Karpas-422 (cell line): ENCODE measurements around the gene TMEM167A. TPM values are rescaled to one million over a fixed set of nuclear protein-coding genes. Genes with fewer than 3 reads are reported as not detected.
"Not testable (repeated sequence)": the region's sequence is repeated elsewhere in the genome, so short reads cannot be mapped to it uniquely, and the experiment has no call there.

ENCODE experiments used
- DNase-seq: peaks from one replicate; pipeline ENCODE4 v3.0.0-alpha.2; 2015
- H2AFZ ChIP-seq: fragments of 200-600 bp; sonication (generic); 2 replicates; pipeline ENCODE4 v1.6.1; 2014; ENCODE audit warnings: antibody characterized with exemption, low read length, mixed read lengths
- H3K27ac ChIP-seq: fragments of 200-600 bp; sonication (generic); 2 replicates; pipeline ENCODE4 v1.5.1; 2014; ENCODE audit warnings: mild to moderate bottlenecking, low read length, moderate library complexity
- H3K27me3 ChIP-seq: fragments of 200-600 bp; sonication (generic); 2 replicates; pipeline ENCODE4 v1.6.1; 2014; ENCODE audit warnings: low read length, mixed read lengths
- H3K36me3 ChIP-seq: fragments of 200-600 bp; sonication (generic); 2 replicates; pipeline ENCODE4 v1.6.1; 2014; ENCODE audit warnings: low read length, mixed read lengths; ENCODE audit not compliant: insufficient read depth
- H3K4me1 ChIP-seq: fragments of 200-600 bp; sonication (generic); 2 replicates; pipeline ENCODE4 v1.6.1; 2014; ENCODE audit warnings: mild to moderate bottlenecking, low read length, mixed read lengths
- H3K4me2 ChIP-seq: fragments of 200-600 bp; sonication (generic); 2 replicates; pipeline ENCODE4 v1.6.1; 2014; ENCODE audit warnings: low read length, low read depth, mild to moderate bottlenecking; ENCODE audit not compliant: poor library complexity, severe bottlenecking
- H3K4me3 ChIP-seq: fragments of 200-600 bp; sonication (generic); 2 replicates; pipeline ENCODE4 v1.5.1; 2014; ENCODE audit warnings: mild to moderate bottlenecking, antibody characterized with exemption, low read length, mixed read lengths
- H3K79me2 ChIP-seq: fragments of 200-600 bp; sonication (generic); 2 replicates; pipeline ENCODE4 v1.6.1; 2014; ENCODE audit warnings: mild to moderate bottlenecking, low read length, mixed read lengths
- H3K9ac ChIP-seq: fragments of 200-600 bp; sonication (generic); 2 replicates; pipeline ENCODE4 v1.6.0; 2014; ENCODE audit warnings: low read length
- H3K9me2 ChIP-seq: fragments of 200-600 bp; sonication (generic), shearing (Covaris generic); replicated peaks from 2 replicates; pipeline ENCODE4 v1.6.0; 2014; ENCODE audit warnings: mild to moderate bottlenecking, low read length, moderate library complexity; ENCODE audit not compliant: insufficient read depth
- H3K9me3 ChIP-seq: fragments of 300-700, 200-600 bp; sonication (generic); 2 replicates; pipeline ENCODE4 v1.6.1; 2014; ENCODE audit warnings: low read length, mixed read lengths
- H4K20me1 ChIP-seq: fragments of 200-600 bp; sonication (generic); 2 replicates; pipeline ENCODE4 v1.6.1; 2014; ENCODE audit warnings: mild to moderate bottlenecking, antibody characterized with exemption, low read length, low read depth; ENCODE audit not compliant: insufficient read depth
- total RNA-seq: library from RNA; depleted of rRNA; stranded (reverse); fragments of >200 nt; shearing (Covaris generic); gene quantifications from 2 replicates; pipeline ENCODE4 v1.2.3, GENCODE V29; 2014; ENCODE audit warnings: low replicate concordance

Gene TMEM167A
- total RNA-seq, 1 experiment from 2014 or later, result 94.9 TPM

DNA sequence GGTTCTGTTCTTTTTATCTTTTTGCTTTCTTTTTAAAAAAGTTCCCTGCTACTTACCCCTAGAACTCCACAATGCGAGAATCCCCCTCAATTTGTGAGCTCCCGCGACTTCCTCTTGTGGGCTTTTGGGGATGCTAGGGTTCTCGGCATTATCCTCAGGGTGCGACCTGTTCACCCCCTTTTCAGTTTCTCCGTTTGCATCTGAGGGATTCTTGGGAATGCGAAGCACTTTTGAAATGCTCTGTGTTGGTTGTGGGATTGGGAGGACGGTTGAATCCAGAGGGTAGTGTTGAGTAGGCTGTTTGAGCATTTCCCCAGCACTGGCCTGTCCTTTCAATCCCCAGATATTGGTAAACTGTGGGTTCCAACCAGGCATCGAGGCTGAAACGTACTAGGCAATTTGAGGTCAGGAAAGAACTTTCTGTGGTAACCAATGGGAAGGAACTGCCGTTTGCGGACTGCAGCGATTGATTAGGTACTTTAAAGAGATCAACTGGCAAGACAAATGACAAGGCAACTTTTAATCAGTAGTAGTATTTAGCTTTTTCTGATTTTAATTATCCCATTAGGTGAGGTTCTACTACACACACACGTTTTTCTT, 568 bp upstream of the TMEM167A start:
- no peaks in the 10 kb centered on the region for H4K20me1 ChIP-seq
- peak overlapping the region; percentile 89 for H3K4me2 ChIP-seq
- H3K9me2 ChIP-seq, result no peaks in the 10 kb centered on the region
- peaks cover 18% of the 10 kb centered on the region for H3K36me3 ChIP-seq
- H2AFZ ChIP-seq, result peak overlapping the region; percentile 29; the same call in 1 of the 2 replicates
- DNase-seq, result peak; percentile 84
- peak overlapping the region; percentile 89 for H3K27ac ChIP-seq
- peak overlapping the region; percentile 76 for H3K4me3 ChIP-seq
- peaks cover 86% of the 10 kb centered on the region for H3K79me2 ChIP-seq
- H3K9me3 ChIP-seq, result no peaks in the 10 kb centered on the region
- no peaks in the 10 kb centered on the region for H3K27me3 ChIP-seq
- H3K4me1 ChIP-seq, result peaks cover 36% of the 10 kb centered on the region
- peak overlapping the region; percentile 86 for H3K9ac ChIP-seq

DNA sequence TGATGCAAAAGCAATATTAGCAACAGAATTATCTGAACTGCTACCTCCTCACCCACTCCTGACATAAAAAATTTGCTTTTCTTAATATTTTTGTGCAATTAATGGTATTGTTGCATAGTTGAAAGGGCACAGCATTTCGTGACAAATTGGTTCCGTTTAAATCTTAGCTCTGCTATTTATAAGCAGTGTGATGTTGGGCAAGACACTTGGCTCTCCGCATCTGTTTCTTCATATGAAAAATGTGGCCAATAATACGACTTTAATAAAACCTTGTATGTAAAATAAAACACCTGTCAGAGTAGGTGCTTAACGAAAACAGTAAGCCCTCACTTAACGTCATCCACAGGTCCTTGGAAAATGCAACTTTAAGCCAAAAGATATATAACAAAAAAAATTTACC, 4.2 kb downstream of the TMEM167A start:
- no peaks in the 10 kb centered on the region for H3K9me2 ChIP-seq
- peaks cover 30% of the 10 kb centered on the region for H3K36me3 ChIP-seq
- no peak overlapping the region for H2AFZ ChIP-seq
- no peak for DNase-seq
- no peak overlapping the region for H3K9ac ChIP-seq
- H3K27me3 ChIP-seq, result no peaks in the 10 kb centered on the region
- no peak overlapping the region for H3K4me2 ChIP-seq
- no peaks in the 10 kb centered on the region for H4K20me1 ChIP-seq
- H3K4me1 ChIP-seq, result peaks cover 9% of the 10 kb centered on the region
- H3K4me3 ChIP-seq, result no peak overlapping the region
- H3K27ac ChIP-seq, result no peak overlapping the region
- peaks cover 91% of the 10 kb centered on the region for H3K79me2 ChIP-seq
- H3K9me3 ChIP-seq, result no peaks in the 10 kb centered on the region

DNA sequence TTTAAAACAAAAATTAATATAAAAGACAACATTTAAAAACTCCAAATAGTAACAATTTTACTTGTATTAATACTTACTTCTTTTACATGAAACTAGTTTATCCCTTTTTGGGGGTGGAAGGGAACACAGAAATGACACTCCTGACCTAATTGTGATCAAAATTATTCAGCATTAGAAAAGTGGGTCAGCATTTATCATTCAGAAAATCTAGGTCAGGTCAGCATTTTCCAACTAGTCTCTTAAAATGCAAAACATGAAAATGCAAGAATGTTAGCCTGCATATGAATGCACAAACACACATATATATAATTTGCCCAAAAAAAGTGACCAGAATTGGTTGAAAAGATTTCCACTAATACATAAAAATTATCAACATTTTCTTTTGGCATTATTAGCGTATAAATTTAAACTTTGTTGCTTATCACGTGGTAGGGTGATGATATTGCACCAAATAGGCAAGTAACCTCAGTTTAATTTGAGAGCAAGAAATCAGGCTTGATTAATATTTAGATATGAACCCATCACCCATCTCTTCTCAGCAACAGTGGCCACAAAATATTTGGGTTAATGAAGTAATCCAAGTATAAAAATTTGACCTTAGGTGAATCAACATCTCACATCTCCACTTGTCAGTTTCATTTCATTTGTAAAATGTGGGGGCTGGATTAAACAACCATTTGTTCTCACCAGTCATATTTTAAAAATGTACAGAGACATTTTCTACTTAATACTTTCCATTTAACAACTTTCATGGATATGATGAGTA, 5.7 kb downstream of the TMEM167A start:
- H3K4me1 ChIP-seq, result peaks cover 9% of the 10 kb centered on the region
- H3K36me3 ChIP-seq, result peaks cover 36% of the 10 kb centered on the region
- no peaks in the 10 kb centered on the region for H3K9me2 ChIP-seq

GRCh38 chr5:83069096-83069799, 7.9 kb downstream of the TMEM167A start:
- Histone ChIP-seq H3K79me2 (peaks cover 100% of the 10 kb centered on the region), H3K4me3 (no peak overlapping the region), H3K4me2 (no peak overlapping the region), H3K9ac (no peak overlapping the region), H2AFZ (no peak overlapping the region), H4K20me1 (no peaks in the 10 kb centered on the region), H3K27me3 (no peaks in the 10 kb centered on the region), H3K36me3 (peaks cover 37% of the 10 kb centered on the region), H3K27ac (no peak overlapping the region), H3K4me1 (no peaks in the 10 kb centered on the region), H3K9me2 (no peaks in the 10 kb centered on the region), H3K9me3 (no peaks in the 10 kb centered on the region)
- DNase-seq, result no peak

More for the DNA sequence above, 5.7 kb downstream of the TMEM167A start:
- DNase-seq, result no peak
- peaks cover 100% of the 10 kb centered on the region for H3K79me2 ChIP-seq
- H3K9ac ChIP-seq, result no peak overlapping the region
- no peaks in the 10 kb centered on the region for H3K27me3 ChIP-seq
- no peak overlapping the region for H3K4me2 ChIP-seq
- H3K4me3 ChIP-seq, result no peak overlapping the region
- H3K9me3 ChIP-seq, result no peaks in the 10 kb centered on the region
- no peaks in the 10 kb centered on the region for H4K20me1 ChIP-seq
- H3K27ac ChIP-seq, result no peak overlapping the region
- no peak overlapping the region for H2AFZ ChIP-seq

GRCh38 chr5:83067377-83067776, 9.8 kb downstream of the TMEM167A start:
- Histone ChIP-seq H3K36me3 (peaks cover 37% of the 10 kb centered on the region), H3K79me2 (peaks cover 100% of the 10 kb centered on the region)
- not testable (repeated sequence) for H2AFZ ChIP-seq, H4K20me1 ChIP-seq, H3K9me3 ChIP-seq, H3K4me2 ChIP-seq, DNase-seq, H3K9me2 ChIP-seq, H3K4me3 ChIP-seq, H3K4me1 ChIP-seq, H3K27me3 ChIP-seq, H3K27ac ChIP-seq, H3K9ac ChIP-seq

DNA sequence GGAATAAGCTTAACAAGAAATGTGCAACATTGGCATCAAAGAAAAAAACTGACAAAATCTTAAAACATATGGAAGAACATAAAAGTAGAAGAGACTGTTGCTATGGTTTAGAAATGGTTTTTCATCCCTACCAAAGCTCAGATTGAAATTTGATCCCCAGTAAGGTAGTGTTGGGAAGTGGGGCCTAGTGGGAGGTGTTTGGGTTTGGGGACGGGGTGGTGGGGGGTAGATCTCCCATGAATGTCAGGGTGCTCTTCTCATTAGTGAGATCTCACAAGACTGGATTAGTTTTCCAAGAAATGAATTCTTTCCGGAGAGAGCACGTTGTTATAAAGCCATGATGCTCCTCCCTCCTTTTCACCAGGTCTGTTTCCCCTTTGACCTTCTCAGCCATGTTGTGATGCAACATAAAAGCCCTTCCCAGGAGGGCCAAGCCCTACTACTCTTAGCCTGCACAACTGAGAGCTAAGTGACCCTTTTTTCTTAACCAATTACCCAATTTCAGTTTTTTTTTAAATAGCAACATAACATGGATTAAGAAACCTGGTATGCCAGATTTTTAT, 10.6 kb downstream of the TMEM167A start:
- Histone ChIP-seq H3K4me1 (no peaks in the 10 kb centered on the region), H3K27me3 (no peaks in the 10 kb centered on the region), H3K9me3 (no peaks in the 10 kb centered on the region), H3K9me2 (no peaks in the 10 kb centered on the region), H3K27ac (no peak overlapping the region), H4K20me1 (no peaks in the 10 kb centered on the region), H3K4me2 (no peak overlapping the region), H3K9ac (no peak overlapping the region), H3K79me2 (peaks cover 100% of the 10 kb centered on the region), H2AFZ (no peak overlapping the region), H3K36me3 (peaks cover 42% of the 10 kb centered on the region), H3K4me3 (no peak overlapping the region)
- DNase-seq, result no peak

DNA sequence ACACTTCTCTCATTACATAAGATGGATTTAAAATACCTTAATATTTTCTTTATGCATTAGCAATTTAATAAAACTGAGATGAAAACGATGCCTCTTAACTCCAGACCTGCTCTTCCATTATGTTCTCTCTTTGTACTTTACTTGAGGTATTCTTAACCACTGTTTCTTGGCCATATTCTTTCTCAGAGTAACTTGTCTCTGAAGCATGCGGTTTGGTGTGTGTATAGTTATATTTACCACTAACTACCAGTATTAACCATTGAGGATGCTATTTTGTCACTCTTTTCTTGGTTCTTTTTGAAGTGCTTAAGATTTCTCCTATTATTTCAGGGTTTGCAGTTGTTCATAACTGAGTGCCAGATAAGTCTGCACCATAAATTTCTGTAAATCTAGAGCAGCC, 17.9 kb downstream of the TMEM167A start:
- Histone ChIP-seq H3K9me3 (no peaks in the 10 kb centered on the region), H3K27ac (no peak overlapping the region), H3K36me3 (peaks cover 65% of the 10 kb centered on the region), H3K9me2 (no peaks in the 10 kb centered on the region), H3K4me1 (peaks cover 8% of the 10 kb centered on the region; the same call in 1 of the 2 replicates), H3K27me3 (no peaks in the 10 kb centered on the region), H3K79me2 (peaks cover 87% of the 10 kb centered on the region), H3K4me2 (no peak overlapping the region), H2AFZ (no peak overlapping the region), H4K20me1 (no peaks in the 10 kb centered on the region), H3K9ac (no peak overlapping the region), H3K4me3 (no peak overlapping the region)
- DNase-seq, result no peak

DNA sequence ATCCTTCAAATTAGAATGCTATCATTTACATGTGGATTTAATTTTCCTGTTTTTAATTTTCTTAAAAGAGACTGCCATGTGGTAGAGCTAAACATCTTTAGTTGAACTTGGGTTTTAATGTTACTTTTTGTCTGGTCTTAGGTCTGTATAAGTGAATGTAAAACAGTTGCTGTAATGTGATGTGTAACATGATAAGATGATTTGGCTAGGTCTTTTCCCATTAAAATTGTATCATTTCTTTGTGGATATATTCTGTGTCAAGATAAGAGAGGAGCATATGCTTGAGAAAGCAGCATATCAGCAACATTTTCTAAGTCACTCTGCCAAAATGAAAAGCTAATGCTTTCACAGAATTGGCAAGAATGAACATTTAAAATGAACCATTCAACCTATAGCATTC, 18.5 kb downstream of the TMEM167A start:
- no peak for DNase-seq
- Histone ChIP-seq H3K27ac (no peak overlapping the region), H4K20me1 (no peaks in the 10 kb centered on the region), H3K4me2 (no peak overlapping the region), H3K9me3 (no peaks in the 10 kb centered on the region), H3K27me3 (no peaks in the 10 kb centered on the region), H3K4me3 (no peak overlapping the region), H3K9me2 (no peaks in the 10 kb centered on the region), H3K36me3 (peaks cover 61% of the 10 kb centered on the region), H3K4me1 (peaks cover 8% of the 10 kb centered on the region; the same call in 1 of the 2 replicates), H3K79me2 (peaks cover 87% of the 10 kb centered on the region), H3K9ac (no peak overlapping the region), H2AFZ (no peak overlapping the region)
